CD14-positive monocyte (primary cell): ENCODE measurements around the gene SFT2D2. TPM values are rescaled to one million over a fixed set of nuclear protein-coding genes. Genes with fewer than 3 reads are reported as not detected.

Source experiments
- DNase-seq, 3 donors: peaks; one replicate each; pipeline ENCODE4 v3.0.0-alpha.2; 2011 to 2022
- H2AFZ ChIP-seq: 2 replicates; pipeline ENCODE4 v1.6.0; 2012; ENCODE audit warnings: mild to moderate bottlenecking, low read depth, low read length, inconsistent platforms; ENCODE audit not compliant: insufficient read depth, poor library complexity, severe bottlenecking
- H3K27ac ChIP-seq, 2 donors: 1 replicate in 1 of 2; 2 replicates in 1 of 2; pipeline ENCODE4 v1.5.1; 2012 to 2013; ENCODE audit warnings: low read length in 2 of 2, control low read depth in 1 of 2, inconsistent platforms in 1 of 2, low read depth in 1 of 2, mild to moderate bottlenecking in 1 of 2
- H3K27me3 ChIP-seq, 2 donors: one replicate each; pipeline versions ENCODE4 v1.6.0 to v1.6.1; 2011 to 2013; ENCODE audit warnings: low read length in 2 of 2; ENCODE audit not compliant: control insufficient read depth in 2 of 2, insufficient read depth in 2 of 2
- H3K36me3 ChIP-seq, 2 donors: replicated peaks in 1 of 2; 1 replicate in 1 of 2; 2 replicates in 1 of 2; pipeline versions ENCODE4 v1.5.1 to v1.6.1; 2012 to 2013; ENCODE audit warnings: low read length in 2 of 2, control low read depth in 1 of 2, inconsistent platforms in 1 of 2, mild to moderate bottlenecking in 1 of 2; ENCODE audit not compliant: insufficient read depth in 2 of 2, control insufficient read depth in 1 of 2
- H3K4me1 ChIP-seq, 2 donors: 1 replicate in 1 of 2; 2 replicates in 1 of 2; pipeline versions ENCODE4 v1.5.1 to v1.6.1; 2012 to 2013; ENCODE audit warnings: low read length in 2 of 2, control low read depth in 1 of 2, inconsistent platforms in 1 of 2, mild to moderate bottlenecking in 1 of 2, moderate library complexity in 1 of 2; ENCODE audit not compliant: insufficient read depth in 2 of 2, control insufficient read depth in 1 of 2
- H3K4me2 ChIP-seq: replicated peaks from 2 replicates; pipeline ENCODE3; 2012; ENCODE audit warnings: low read length, moderate library complexity, mild to moderate bottlenecking; ENCODE audit not compliant: poor library complexity, severe bottlenecking; ENCODE audit errors: extremely low read depth
- H3K4me3 ChIP-seq, 3 experiments: fragments of 200-600 bp in 1 of 3; sonication (generic) in 1 of 3; replicated peaks in 1 of 3; 1 replicate in 2 of 3; 2 replicates in 1 of 3; pipeline ENCODE4 v1.5.1; 2011 to 2013; ENCODE audit warnings: low read length in 3 of 3, mild to moderate bottlenecking in 3 of 3, control low read depth in 2 of 3, low read depth in 2 of 3, inconsistent platforms in 1 of 3, moderate library complexity in 1 of 3
- H3K79me2 ChIP-seq: 2 replicates; pipeline ENCODE4 v1.6.0; 2012; ENCODE audit warnings: mild to moderate bottlenecking, control low read depth, inconsistent platforms, low read length, moderate library complexity; ENCODE audit not compliant: insufficient read depth
- H3K9ac ChIP-seq: 2 replicates; pipeline ENCODE4 v1.6.0; 2017; ENCODE audit warnings: low read length, mild to moderate bottlenecking; ENCODE audit not compliant: insufficient read depth, poor library complexity, severe bottlenecking
- H3K9me3 ChIP-seq, 2 donors: replicated peaks in 1 of 2; 1 replicate in 1 of 2; 2 replicates in 1 of 2; pipeline versions ENCODE4 v1.5.1 to v1.6.1; 2012 to 2013; ENCODE audit warnings: low read length in 2 of 2, control low read depth in 1 of 2; ENCODE audit not compliant: control insufficient read depth in 1 of 2, insufficient read depth in 1 of 2
- H4K20me1 ChIP-seq: 2 replicates; pipeline ENCODE4 v1.6.0; 2012; ENCODE audit warnings: mild to moderate bottlenecking, low read length, control low read depth, moderate library complexity; ENCODE audit not compliant: insufficient read depth
- H3K27ac Mint-ChIP-seq, 7 donors: one replicate each; pipeline ENCODE4 v1.8.0; 2020; ENCODE audit warnings: mild to moderate bottlenecking in 7 of 7, mixed read lengths in 7 of 7, moderate library complexity in 6 of 7, inconsistent platforms in 2 of 7
- H3K27me3 Mint-ChIP-seq, 3 donors: one replicate each; pipeline ENCODE4 v1.8.0; 2021 to 2022; ENCODE audit warnings: low read depth in 3 of 3, mild to moderate bottlenecking in 3 of 3, mixed read lengths in 3 of 3, moderate library complexity in 3 of 3, inconsistent platforms in 1 of 3
- H3K36me3 Mint-ChIP-seq, 2 donors: one replicate each; pipeline ENCODE4 v1.8.0; 2020; ENCODE audit warnings: mixed read lengths in 2 of 2, inconsistent platforms in 1 of 2, mild to moderate bottlenecking in 1 of 2
- H3K4me1 Mint-ChIP-seq: one replicate; pipeline ENCODE4 v1.8.0; 2020; ENCODE audit warnings: mild to moderate bottlenecking, mixed read lengths
- H3K4me3 Mint-ChIP-seq, 2 donors: one replicate each; pipeline ENCODE4 v1.8.0; 2020; ENCODE audit warnings: mild to moderate bottlenecking in 2 of 2, mixed read lengths in 2 of 2, moderate library complexity in 1 of 2
- H3K9me3 Mint-ChIP-seq, 7 donors: one replicate each; pipeline ENCODE4 v1.8.0; 2020 to 2022; ENCODE audit warnings: mixed read lengths in 7 of 7, mild to moderate bottlenecking in 6 of 7, moderate library complexity in 6 of 7, inconsistent platforms in 2 of 7
- WGBS: methylation state at CpG from one replicate; pipeline ENCODE4 v1.1.5; 2013; ENCODE audit warnings: missing lambda C conversion rate; ENCODE audit not compliant: insufficient coverage; 5-methylcytosine and 5-hydroxymethylcytosine counted together
- intact Hi-C, 2 donors: fragments of 100-400 bp; cut with micrococcal nuclease; formaldehyde crosslinking; loops; one replicate each; pipeline versions ENCODE4 v1.15.0 to v1.15.1; 2023
- polyA plus RNA-seq, 3 donors: library from polyadenylated mRNA; depleted of rRNA in 1 of 3; unstranded in 2 of 3; stranded (reverse) in 1 of 3; fragments of 300-500 nt in 2 of 3; fragments of >200 nt in 1 of 3; fragmentation: Illumina TruSeq in 2 of 3; gene quantifications; 1 replicate in 2 of 3; 2 replicates in 1 of 3; pipeline ENCODE4 v1.2.3, GENCODE V29; 2012 to 2021
- TF ChIP-seq, protein P1 (sequence below): fragments of 200-600 bp; IDR thresholded peaks from one replicate; pipeline ENCODE4 v1.8.0; 2022; ENCODE audit warnings: antibody characterized with exemption, mild to moderate bottlenecking

SFT2D2 gene
- polyA plus RNA-seq, 3 donors: 23.7 to 46.6 (median 34.9) TPM

DNA sequence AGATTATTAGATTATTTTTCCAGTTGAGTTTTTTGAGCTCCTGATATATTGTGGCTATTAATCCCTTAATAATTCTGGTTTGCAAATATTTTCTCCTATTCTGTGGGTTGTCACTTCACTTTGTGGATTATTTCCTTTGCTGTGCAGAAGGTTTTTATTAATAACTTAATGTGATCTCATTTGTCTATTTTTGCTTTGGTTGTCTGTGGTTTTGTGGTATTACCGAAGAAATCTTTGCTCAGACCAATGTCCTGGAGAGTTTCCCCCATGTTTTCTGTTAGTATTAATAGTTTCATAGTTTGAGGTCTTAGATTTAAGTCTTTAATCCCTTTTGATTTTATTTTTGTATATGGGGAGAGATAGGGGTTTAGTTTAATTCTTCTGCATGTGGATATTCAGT is 47.8 kb downstream of the SFT2D2 start:
- peaks cover 0 to 2% (median 0%) of the 10 kb centered on the region in 3 donors for H3K27me3 Mint-ChIP-seq
- Histone ChIP-seq H3K79me2 (no peaks in the 10 kb centered on the region), H3K36me3 (no peaks in the 10 kb centered on the region), H4K20me1 (no peaks in the 10 kb centered on the region), H3K4me1 (no peaks in the 10 kb centered on the region), H3K27ac (no peak overlapping the region), H3K27me3 (no peaks in the 10 kb centered on the region), H3K9ac (no peak overlapping the region), H3K9me3 (peaks cover 0 to 8% of the 10 kb centered on the region in 2 donors), H3K4me3 (no peak overlapping the region), H2AFZ (no peak overlapping the region), H3K4me2 (no peak overlapping the region)
- H3K9me3 Mint-ChIP-seq: peaks cover 0 to 24% (median 11%) of the 10 kb centered on the region in 7 donors
- H3K4me3 Mint-ChIP-seq: no peak overlapping the region
- no peak overlapping the region for H3K27ac Mint-ChIP-seq
- DNase-seq: no peak
- no CpG with 5 or more reads among the region's 1 CpG for WGBS
- TF ChIP-seq, protein P1, sequence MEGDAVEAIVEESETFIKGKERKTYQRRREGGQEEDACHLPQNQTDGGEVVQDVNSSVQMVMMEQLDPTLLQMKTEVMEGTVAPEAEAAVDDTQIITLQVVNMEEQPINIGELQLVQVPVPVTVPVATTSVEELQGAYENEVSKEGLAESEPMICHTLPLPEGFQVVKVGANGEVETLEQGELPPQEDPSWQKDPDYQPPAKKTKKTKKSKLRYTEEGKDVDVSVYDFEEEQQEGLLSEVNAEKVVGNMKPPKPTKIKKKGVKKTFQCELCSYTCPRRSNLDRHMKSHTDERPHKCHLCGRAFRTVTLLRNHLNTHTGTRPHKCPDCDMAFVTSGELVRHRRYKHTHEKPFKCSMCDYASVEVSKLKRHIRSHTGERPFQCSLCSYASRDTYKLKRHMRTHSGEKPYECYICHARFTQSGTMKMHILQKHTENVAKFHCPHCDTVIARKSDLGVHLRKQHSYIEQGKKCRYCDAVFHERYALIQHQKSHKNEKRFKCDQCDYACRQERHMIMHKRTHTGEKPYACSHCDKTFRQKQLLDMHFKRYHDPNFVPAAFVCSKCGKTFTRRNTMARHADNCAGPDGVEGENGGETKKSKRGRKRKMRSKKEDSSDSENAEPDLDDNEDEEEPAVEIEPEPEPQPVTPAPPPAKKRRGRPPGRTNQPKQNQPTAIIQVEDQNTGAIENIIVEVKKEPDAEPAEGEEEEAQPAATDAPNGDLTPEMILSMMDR: no peak
- H3K36me3 Mint-ChIP-seq: peaks cover 6 to 8% of the 10 kb centered on the region in 2 donors
- intact Hi-C loops: no loop called here
- peaks cover 3% of the 10 kb centered on the region for H3K4me1 Mint-ChIP-seq

DNA sequence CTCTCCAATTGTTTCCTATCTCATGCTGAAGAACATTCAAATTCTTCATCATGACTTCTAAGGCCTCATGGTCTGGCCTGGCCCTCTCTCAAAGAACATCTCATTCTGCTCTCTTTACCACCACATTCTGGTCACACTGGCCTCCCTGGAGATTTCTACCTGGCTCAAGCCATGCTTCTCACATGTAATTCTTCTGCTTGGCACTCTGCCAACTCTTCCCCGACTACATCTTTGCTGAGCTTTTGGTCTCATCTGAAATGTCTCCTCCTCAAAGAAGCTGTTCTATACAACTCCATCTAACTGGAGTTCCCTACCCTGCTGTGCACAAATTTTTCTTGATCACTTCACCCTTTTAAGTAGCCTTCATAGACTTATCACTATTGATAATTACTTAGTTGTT is 53.4 kb downstream of the SFT2D2 start:
- peaks cover 2% of the 10 kb centered on the region for H3K4me1 Mint-ChIP-seq
- Histone ChIP-seq H3K4me1 (no peaks in the 10 kb centered on the region), H3K4me3 (no peak overlapping the region), H3K36me3 (no peaks in the 10 kb centered on the region), H3K9ac (no peak overlapping the region), H3K9me3 (no peaks in the 10 kb centered on the region), H3K27me3 (no peaks in the 10 kb centered on the region), H3K79me2 (no peaks in the 10 kb centered on the region), H2AFZ (no peak overlapping the region), H3K27ac (no peak overlapping the region), H3K4me2 (no peak overlapping the region), H4K20me1 (no peaks in the 10 kb centered on the region)
- 83% methylated on average over 1 of the region's 1 CpG for WGBS
- no peak for DNase-seq
- H3K27me3 Mint-ChIP-seq: peaks cover 0 to 2% (median 0%) of the 10 kb centered on the region in 3 donors
- TF ChIP-seq, protein P1: no peak
- H3K9me3 Mint-ChIP-seq: peaks cover 0 to 12% (median 4%) of the 10 kb centered on the region in 7 donors
- no peak overlapping the region for H3K4me3 Mint-ChIP-seq
- intact Hi-C loops: no loop called here
- H3K36me3 Mint-ChIP-seq: peaks cover 0 to 15% of the 10 kb centered on the region in 2 donors
- H3K27ac Mint-ChIP-seq: no peak overlapping the region
